Psoas muscle (tissue), 8 donors: ENCODE data around the gene VAMP2. TPM values are rescaled to one million over a fixed set of nuclear protein-coding genes. Genes with fewer than 3 reads are reported as not detected.
"Not testable (repeated sequence)": the region's sequence is repeated elsewhere in the genome, so short reads cannot be mapped to it uniquely, and the experiment has no call there.

Experiments used
- ATAC-seq, 4 donors: fragments of 200-7000 bp; cut with Tn5 transposase; one replicate each; pipeline ENCODE4 v1.9.1; 2020; ENCODE audit warnings: moderate library complexity in 3 of 4, mild to moderate bottlenecking in 2 of 4
- DNase-seq, 2 donors: peaks; one replicate each; pipeline ENCODE4 v3.0.0-alpha.2; 2020
- H3K27ac ChIP-seq: fragments of 200-600 bp; one replicate; pipeline ENCODE4 v1.8.0; 2022
- H3K27me3 ChIP-seq, 3 donors: fragments of 200-600 bp in 1 of 3; one replicate each; pipeline versions ENCODE4 v1.6.1 to v1.8.0; 2013 to 2022; ENCODE audit warnings: low read length in 2 of 3, mild to moderate bottlenecking in 2 of 3, moderate library complexity in 1 of 3; ENCODE audit not compliant: insufficient read depth in 3 of 3
- H3K36me3 ChIP-seq, 2 donors: fragments of 200-600 bp in 1 of 2; one replicate each; pipeline versions ENCODE4 v1.6.1 to v1.8.0; 2013 to 2022; ENCODE audit warnings: low read depth in 1 of 2, mild to moderate bottlenecking in 1 of 2, moderate library complexity in 1 of 2; ENCODE audit not compliant: insufficient read depth in 1 of 2
- H3K4me1 ChIP-seq: fragments of 200-600 bp; one replicate; pipeline ENCODE4 v1.8.0; 2022
- H3K4me3 ChIP-seq: fragments of 200-600 bp; one replicate; pipeline ENCODE4 v1.8.0; 2022; ENCODE audit warnings: mild to moderate bottlenecking
- H3K9me3 ChIP-seq: fragments of 200-600 bp; one replicate; pipeline ENCODE4 v1.8.0; 2022
- WGBS, 3 donors: extraction: QIAGEN DNeasy Blood & Tissue Kit; methylation state at CpG; one replicate each; pipeline versions ENCODE4 v1.1.6 to v1.1.7; 2013; 5-methylcytosine and 5-hydroxymethylcytosine counted together
- intact Hi-C, 2 donors: fragments of 100-400 bp; cut with DNase I; formaldehyde crosslinking; loops; one replicate each; pipeline versions ENCODE4 v1.11.0 to v1.14.2; 2022
- polyA plus RNA-seq, 3 donors: library from polyadenylated mRNA; stranded (reverse); fragments of 200-250 nt; gene quantifications; one replicate each; pipeline ENCODE4 v1.2.3, GENCODE V29; 2013
- total RNA-seq, 4 donors: library from RNA; stranded (reverse); fragmentation: NEBNext Ultra II Directional in 2 of 4; extraction: Animal tissue kit (Norgen Biotek cat#: 25700) in 2 of 4; gene quantifications; one replicate each; pipeline versions ENCODE4 v1.2.1 to v1.2.4, GENCODE V29; 2021 to 2023
- TF ChIP-seq, protein P1 (sequence below): fragments of 200-600 bp; IDR thresholded peaks from one replicate; pipeline ENCODE4 v1.8.0; 2022; ENCODE audit warnings: antibody characterized with exemption
- donor health status: healthy with polysubstance abuse.
- donor health status: DM: no; HTN: no; CAD: no; lungs with moderate emphysema.
- donor health status: Bipolar disorder and iron deficiency.
- donor health status: healthy.
- donor health status: DM: yes; HTN: yes; CAD: no.
- donor health status: DM: no; HTN: no; CAD: no.
- donor health status: DM: no; HTN: no; CAD: no.
- donor health status: DM: yes; HTN: yes; CAD: no.

VAMP2 gene
- total and polyA plus RNA-seq, 7 donors = 33.2 to 59.2 (median 45.1) TPM

GRCh38 chr17:8175795-8176196 lies 13.0 kb upstream of the VAMP2 start:
- Histone ChIP-seq H3K27me3 (no peaks in the 10 kb centered on the region), H3K27ac (peak overlapping the region; percentile 37), H3K9me3 (no peaks in the 10 kb centered on the region), H3K36me3 (no peaks in the 10 kb centered on the region), H3K4me3 (peak overlapping the region; percentile 75), H3K4me1 (peaks cover 12% of the 10 kb centered on the region)
- intact Hi-C loops = loop anchor here in 1 of 2 donors (5.0 kb wide), 1 partner anchor 52 kb away; no protein-coding TSS in a partner anchor
- 25 to 35% (median 29%) methylated on average over 11 of the region's 11 CpGs for WGBS, 3 donors
- ATAC-seq (peak in 1 of 4 donors; percentile 2), DNase-seq (no peak)
- TF ChIP-seq, protein P1, sequence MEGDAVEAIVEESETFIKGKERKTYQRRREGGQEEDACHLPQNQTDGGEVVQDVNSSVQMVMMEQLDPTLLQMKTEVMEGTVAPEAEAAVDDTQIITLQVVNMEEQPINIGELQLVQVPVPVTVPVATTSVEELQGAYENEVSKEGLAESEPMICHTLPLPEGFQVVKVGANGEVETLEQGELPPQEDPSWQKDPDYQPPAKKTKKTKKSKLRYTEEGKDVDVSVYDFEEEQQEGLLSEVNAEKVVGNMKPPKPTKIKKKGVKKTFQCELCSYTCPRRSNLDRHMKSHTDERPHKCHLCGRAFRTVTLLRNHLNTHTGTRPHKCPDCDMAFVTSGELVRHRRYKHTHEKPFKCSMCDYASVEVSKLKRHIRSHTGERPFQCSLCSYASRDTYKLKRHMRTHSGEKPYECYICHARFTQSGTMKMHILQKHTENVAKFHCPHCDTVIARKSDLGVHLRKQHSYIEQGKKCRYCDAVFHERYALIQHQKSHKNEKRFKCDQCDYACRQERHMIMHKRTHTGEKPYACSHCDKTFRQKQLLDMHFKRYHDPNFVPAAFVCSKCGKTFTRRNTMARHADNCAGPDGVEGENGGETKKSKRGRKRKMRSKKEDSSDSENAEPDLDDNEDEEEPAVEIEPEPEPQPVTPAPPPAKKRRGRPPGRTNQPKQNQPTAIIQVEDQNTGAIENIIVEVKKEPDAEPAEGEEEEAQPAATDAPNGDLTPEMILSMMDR = no peak

DNA sequence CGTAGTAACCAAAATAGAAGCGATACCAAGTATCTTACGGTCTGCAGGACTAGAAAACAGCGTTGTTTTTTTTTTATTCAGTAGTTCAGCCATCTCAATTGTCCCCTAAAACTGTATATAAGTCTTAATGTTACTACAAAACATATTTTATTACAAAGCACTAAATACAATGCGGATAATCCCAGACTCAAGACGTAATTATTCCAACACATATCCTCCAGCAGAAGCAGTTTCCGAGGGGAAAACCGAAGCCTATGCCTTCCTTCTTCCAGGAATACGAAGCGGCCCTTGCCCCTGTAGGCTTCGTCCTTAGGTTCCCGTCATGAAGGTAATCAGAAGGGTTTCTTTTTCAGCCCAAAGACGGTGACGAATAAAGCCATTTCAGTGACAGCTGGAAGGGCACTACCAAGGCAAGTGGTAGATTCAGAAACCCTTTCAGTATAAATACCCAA lies 11.1 kb upstream of the VAMP2 start:
- TF ChIP-seq, protein P1 = no peak
- Histone ChIP-seq H3K27ac (peak overlapping the region; percentile 92), H3K36me3 (no peaks in the 10 kb centered on the region), H3K4me3 (peak overlapping the region; percentile 63), H3K9me3 (no peaks in the 10 kb centered on the region), H3K4me1 (peaks cover 12% of the 10 kb centered on the region), H3K27me3 (no peaks in the 10 kb centered on the region)
- intact Hi-C loops = no loop called here
- 4 to 6% (median 4%) methylated on average over 14 of the region's 14 CpGs for WGBS, 3 donors
- DNase-seq (no peak), ATAC-seq (no peak)

DNA sequence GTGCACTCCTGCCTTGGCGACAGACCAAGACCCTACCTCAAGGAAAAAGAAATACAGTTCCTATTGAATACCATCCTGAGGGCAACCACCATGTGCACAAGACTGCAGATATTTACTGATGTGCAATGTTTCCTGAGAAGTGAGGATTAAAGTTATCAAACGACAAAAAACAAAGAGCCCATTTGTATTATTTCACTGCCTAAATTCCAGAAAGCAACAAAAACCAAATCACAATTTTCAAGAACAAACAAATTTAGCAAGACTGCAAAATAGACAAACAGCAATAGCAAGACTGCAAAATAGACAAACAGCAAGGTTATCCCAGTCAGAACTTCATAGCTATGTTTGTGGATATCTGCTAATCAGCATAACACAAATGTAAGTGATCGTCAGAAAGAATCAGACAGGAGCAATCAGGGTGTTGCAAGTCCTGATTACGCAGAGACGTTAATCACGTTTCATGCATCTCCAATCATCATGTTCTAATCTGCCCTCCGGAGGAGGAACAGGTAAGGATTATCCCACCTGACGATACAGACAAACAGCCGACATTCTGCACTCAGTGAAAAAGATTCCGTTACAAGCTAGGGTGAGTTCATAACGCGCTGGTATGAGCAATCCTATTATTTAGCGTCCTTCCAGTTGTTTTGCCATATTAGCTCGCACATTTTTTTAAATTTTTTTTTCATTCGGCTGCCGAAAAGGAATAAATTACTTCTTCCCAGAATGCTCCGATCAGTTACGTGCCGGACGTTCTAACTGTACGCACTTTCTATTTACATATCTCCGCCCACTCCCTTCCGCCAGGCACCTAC lies 10.5 kb upstream of the VAMP2 start:
- H3K36me3 ChIP-seq = no peaks in the 10 kb centered on the region
- TF ChIP-seq, protein P1 = no peak
- H3K9me3 ChIP-seq = no peaks in the 10 kb centered on the region
- ATAC-seq (peak; percentile 89 to 92 (median 90)), DNase-seq (peak; percentile 67 to 79)
- peak overlapping the region; percentile 92 for H3K27ac ChIP-seq
- H3K4me3 ChIP-seq = peak overlapping the region; percentile 63
- H3K27me3 ChIP-seq = no peaks in the 10 kb centered on the region
- intact Hi-C loops = no loop called here
- H3K4me1 ChIP-seq = peaks cover 12% of the 10 kb centered on the region
- WGBS, 3 donors = 0 to 1% (median 0%) methylated on average over 23 of the region's 23 CpGs

GRCh38 chr17:8170186-8170585 lies 7.4 kb upstream of the VAMP2 start:
- 82 to 86% (median 83%) methylated on average over 19 of the region's 19 CpGs for WGBS, 3 donors
- ATAC-seq, H3K27me3 ChIP-seq, H3K4me3 ChIP-seq, H3K36me3 ChIP-seq, H3K27ac ChIP-seq, intact Hi-C loops, H3K9me3 ChIP-seq, H3K4me1 ChIP-seq: not testable (repeated sequence)
- DNase-seq = peak in 1 of 2 donors; percentile 4

DNA sequence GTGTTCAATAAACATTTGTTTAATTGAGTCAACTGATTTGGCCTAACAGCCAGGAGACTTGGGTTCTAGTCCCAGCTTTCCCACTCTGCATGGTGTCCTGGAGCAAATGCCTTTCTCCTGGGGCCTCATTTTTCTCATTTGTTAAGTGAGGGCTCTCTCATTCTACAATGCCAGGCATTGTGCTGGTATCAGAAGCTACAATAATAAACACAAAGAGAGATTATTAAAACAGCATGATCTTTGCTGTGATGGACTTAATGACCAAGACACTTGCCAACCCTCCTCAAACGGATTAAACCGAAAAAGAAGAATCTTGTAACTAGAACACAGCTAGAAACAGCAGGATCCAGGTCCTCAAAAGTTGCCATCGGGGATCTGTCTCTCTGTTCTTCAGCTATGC lies 4.8 kb upstream of the VAMP2 start:
- no peak overlapping the region for H3K4me3 ChIP-seq
- ATAC-seq = no peak
- no peaks in the 10 kb centered on the region for H3K36me3 ChIP-seq
- H3K9me3 ChIP-seq = no peaks in the 10 kb centered on the region
- TF ChIP-seq, protein P1 = no peak
- intact Hi-C loops = loop anchor here in 1 of 2 donors (5.0 kb wide), 1 partner anchor 40 kb away; no protein-coding TSS in a partner anchor
- H3K27me3 ChIP-seq = no peaks in the 10 kb centered on the region
- H3K4me1 ChIP-seq = peaks cover 17% of the 10 kb centered on the region
- DNase-seq = no peak
- WGBS, 3 donors = 74 to 81% (median 80%) methylated on average over 3 of the region's 3 CpGs
- H3K27ac ChIP-seq = no peak overlapping the region
